Fibroblast of skin of back (primary cell): ENCODE data around the gene COA3.
"Not testable (repeated sequence)": the region's sequence is repeated elsewhere in the genome, so short reads cannot be mapped to it uniquely, and the experiment has no call there.

Experiments
- DNase-seq: peaks from one replicate; pipeline ENCODE4 v3.0.0-alpha.2; 2013

Gene COA3

DNA sequence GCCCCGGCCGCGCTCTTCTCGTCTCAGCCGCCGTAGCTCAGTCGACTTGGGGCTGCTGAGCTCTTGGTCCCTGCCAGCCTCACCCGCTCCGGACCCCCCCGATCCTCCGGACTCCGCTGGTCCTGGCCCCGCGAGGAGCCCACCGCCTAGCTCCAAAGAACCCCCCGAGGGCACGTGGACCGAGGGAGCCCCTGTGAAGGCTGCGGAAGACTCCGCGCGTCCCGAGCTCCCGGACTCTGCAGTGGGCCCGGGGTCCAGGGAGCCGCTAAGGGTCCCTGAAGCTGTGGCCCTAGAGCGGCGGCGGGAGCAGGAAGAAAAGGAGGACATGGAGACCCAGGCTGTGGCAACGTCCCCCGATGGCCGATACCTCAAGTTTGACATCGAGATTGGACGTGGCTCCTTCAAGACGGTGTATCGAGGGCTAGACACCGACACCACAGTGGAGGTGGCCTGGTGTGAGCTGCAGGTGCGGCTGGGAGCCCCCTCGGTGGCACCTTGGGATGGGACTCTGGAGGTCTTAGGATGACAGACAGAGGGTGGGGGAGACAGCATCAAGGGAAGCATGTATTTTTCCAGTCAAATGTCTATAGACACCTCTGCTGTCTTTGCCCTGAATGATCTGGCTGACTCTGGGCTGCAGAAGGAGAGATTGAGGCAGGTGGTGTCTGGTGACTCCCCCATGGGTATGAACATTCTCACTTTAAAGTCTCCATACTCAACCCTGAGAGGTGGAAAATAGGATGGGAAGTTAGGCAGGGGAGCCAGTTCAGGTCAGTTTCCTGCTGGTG is 17.5 kb downstream of the COA3 start:
- no peak for DNase-seq

DNA sequence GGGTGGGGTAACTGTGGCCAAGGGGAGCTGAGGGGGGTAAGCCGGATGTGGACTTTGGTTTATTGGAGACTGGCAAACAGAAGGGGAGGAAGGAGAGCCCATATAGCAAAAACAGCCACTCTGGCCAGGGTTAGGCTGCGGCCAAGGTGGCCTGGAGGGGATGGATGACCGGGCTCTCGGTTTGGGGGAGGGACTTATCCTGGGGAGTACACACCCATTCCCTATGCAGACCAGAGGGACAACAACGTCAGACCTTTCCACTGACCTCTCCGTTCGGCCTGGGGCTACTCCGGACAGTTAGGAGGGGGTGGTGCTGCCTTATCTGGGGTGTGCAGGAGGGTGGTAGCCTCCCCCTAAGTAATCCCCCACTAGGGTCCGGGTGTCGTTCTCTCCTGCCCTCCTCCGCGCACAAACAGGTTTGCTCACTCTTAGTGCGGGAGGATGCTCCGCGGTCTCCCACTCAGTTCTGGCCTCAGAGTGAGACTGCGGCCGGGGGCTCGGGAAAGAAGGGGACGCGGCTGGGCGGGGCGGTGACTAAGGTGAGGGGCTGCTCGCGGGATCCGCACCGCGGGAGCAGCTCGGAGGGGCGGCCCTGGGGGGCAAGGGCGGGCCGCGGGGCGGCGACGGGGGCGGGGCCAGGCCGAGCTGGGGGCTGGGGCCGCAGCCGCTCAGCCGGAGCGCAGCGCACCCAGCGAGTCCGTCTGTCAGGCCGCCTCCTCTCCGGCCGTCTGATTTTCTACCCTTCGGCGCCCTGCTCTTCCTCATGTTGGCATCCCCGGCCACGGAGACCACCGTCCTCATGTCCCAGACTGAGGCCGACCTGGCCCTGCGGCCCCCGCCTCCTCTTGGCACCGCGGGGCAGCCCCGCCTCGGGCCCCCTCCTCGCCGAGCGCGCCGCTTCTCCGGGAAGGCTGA is 18.3 kb downstream of the COA3 start, which contains the start of gene WNK4:
Gene WNK4 (plus strand): TSS at position 675 of the 915 bp plus-strand sequence. CDS start 89 bp downstream, at position 764.
- peak; percentile 25 for DNase-seq

DNA sequence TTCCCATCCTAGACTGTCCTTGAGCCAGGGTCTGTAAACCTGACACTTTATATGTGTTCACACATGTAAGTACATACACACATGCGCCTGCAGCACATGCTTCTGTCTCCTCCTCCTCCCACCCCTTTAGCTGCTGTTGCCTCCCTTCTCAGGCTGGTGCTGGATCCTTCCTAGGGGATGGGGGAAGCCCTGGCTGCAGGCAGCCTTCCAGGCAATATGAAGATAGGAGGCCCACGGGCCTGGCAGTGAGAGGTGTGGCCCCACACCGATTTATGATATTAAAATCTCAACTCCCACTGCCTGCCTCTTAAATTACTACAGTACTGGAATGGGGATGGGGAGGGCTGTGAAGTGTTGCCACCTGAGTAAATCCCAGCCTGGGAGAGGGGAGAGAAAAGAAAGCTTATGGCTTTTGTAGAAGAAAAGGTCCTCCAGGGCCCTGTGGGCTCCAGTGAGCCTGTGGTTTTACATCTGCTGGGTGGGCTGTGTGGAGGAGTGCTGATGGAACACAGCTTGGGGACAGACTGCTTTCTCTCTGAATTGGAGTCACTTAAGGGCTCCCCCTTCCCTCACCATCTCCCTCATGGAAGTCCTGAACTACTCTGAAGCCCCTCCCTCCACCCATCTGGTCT is 19.1 kb downstream of the COA3 start:
- no peak for DNase-seq

DNA sequence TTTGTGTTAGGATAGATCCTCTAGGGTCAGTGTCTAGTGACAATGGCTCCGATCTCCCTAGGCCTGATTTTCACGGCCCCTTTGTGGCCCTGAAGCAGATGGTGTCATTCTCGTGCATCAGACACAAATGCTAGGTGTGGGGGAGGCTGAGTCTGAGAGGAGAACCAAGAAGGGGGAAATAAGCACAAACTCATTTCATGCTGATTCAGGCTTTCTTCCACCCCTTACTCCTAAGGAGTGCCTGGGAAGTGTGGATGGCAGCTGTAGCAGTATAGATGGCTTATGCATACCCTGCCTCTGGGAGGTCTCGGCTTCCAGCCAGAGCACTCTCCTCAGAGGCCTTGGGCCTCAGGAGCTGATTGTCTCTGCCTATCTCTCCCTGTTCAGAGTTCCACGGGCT is 19.9 kb downstream of the COA3 start:
- DNase-seq = no peak

DNA sequence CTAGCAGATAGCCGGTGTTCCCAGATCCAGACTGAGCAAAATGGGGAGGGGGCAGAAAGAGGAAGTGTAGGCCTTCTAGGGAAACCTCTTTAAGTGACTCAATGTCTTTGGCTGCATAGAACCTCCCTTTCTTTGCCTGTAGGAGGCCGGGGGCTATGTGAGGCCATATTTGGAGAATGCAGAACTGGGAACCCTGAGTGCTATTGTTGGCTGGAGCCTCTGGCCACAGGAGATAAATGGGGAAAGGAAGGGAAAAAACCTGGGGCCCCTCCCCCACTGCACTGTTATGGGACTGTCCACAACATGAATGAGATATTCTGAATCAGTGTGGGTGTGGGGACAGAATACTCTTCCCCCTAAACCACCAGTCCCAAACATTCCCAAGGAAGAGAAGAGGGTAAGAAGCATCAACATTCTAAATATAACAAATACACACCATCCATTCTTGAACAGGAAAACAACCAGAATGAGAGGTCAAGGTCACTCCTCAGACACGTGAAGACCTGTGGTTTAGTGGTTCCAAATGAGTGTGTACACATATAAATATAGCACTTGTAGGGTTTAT is 22.9 kb downstream of the COA3 start:
- peak; percentile 72 for DNase-seq

DNA sequence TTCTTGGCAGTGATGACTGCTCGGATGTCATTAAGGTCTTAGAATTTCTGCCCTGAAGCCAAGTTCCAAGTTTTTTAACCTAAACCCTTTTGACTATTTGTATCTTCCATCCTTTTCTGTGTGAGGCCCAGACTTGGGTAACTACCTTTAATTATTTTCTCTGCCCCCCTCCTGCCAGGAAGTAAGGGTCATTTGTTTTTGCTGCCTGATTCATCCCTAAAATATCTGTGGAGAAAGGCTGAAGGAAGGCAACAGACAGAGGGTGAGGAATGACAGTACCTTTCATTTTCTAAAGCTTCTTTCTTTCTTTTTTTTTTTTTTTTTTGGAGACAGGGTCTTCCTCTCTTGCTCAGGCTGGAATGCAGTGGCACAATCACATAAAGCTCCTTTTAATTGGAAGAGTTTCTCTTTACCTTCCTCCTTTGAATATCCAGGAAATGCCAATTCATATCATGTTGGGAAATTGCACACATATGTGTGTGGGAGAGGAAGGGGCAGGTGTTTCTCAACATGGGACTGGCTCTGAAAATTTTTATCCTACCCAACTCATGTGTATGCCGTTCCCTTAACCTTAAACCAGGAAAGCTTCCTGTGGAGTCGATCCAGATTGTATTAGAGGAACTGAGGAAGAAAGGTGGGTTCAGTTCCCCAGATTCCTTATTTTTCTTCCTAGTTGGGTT is 24.3 kb downstream of the COA3 start:
- peak; percentile 77 for DNase-seq

DNA sequence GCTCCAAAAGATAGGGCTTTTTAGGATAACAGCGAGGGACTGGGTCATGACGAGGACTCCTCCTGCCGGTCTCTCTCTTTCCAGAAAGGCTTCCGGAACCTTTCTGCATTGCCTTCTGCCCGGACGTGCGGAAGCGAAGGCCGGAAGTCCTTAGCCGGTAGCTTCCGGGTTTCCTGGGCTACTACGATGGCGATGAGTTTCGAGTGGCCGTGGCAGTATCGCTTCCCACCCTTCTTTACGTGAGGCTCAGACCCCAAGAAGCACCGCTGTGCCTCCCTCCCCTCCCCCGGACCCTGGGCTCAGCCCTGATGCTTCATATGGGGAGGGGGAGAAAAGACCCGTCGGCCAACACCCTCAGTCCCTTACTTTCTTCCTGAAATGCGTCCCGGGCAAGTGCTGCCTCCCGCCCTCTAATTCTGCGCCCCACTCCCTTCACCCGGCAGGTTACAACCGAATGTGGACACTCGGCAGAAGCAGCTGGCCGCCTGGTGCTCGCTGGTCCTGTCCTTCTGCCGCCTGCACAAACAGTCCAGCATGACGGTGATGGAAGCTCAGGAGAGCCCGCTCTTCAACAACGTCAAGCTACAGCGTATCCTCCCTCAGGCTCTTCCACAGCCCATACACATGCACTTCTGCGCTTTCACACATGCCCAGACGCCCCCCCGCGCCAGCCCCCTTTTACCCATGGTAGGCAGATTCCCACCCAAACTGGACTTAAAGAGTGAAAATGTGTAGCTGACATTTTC is 25.0 kb downstream of the COA3 start, which contains the start of gene VPS25:
Gene VPS25 (plus strand): TSS at position 160 of the 746 bp plus-strand sequence. CDS start 27 bp downstream, at position 187.
- DNase-seq = peak; percentile 88

DNA sequence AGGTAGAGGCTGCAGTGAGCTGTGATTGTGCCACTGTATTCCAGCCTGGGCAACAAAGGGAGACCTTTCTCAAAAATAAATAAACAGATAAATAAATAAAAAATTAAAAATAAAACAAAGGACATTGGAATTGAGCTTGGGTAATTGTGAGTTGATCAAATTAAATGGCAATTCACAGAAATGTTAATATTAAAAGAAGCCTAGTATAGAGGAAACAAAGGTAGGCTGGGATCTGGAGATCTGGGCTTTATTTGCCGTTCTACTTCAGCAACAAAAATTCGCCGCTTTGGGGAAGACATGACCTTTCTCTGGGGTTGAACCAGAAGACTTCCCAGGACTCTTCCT is 25.6 kb downstream of the COA3 start:
- no peak for DNase-seq

DNA sequence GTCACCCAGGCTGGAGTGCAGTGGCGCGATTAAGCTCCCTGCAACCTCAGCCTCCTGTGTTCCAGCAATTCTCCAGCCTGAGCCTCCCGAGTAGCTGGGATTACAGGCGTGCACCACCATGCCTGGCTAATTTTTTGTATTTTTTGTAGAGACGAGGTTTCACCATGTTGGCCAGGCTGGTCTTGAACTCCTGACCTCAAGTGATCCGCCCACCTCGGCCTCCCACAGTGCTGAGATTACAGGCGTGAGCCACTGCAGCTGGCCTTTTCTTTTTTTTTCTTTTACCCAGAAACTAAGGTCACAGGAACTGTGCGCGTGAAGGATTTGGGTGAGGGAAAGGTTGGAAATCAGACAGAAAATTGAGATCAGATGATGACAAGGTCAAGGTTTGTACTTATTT is 28.5 kb downstream of the COA3 start:
- DNase-seq = not testable (repeated sequence)

DNA sequence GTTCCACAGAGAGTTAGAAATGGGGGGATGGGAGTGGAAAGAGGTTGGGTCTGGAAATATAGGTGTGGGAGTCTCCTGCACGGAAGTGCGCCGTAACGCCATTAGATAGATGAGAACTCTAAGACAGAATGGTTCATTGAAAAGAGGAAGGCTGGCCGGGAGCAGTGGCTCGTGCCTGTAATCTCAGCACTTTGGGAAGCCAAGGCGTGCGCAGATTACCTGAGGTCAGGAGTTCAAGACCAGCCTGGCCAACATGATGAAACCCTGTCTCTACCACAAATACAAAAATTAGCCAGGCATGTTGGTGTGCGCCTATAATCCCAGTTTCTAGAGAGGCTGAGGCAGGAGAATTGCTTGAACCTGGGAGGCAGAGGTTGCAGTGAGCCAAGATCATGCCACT is 30.5 kb downstream of the COA3 start:
- DNase-seq = not testable (repeated sequence)

DNA sequence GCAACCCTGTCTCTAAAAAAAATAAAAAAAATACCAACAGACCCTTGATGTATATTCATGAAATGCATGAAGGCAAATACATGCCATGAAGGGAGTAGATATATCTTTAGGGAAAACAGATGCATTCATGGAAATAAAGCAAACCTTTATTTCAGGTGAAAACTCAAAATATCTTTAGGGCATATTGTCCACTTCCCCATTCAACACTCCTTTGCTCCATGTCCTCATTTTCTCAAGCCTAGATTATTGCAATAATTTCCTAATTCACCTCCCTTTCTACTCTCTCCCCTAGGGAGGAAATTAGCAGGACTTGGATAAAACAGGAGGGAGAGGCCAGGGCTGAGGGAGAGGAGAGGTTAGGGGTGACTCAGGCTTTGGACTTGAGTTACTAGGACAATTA is 31.0 kb downstream of the COA3 start:
- DNase-seq = no peak

DNA sequence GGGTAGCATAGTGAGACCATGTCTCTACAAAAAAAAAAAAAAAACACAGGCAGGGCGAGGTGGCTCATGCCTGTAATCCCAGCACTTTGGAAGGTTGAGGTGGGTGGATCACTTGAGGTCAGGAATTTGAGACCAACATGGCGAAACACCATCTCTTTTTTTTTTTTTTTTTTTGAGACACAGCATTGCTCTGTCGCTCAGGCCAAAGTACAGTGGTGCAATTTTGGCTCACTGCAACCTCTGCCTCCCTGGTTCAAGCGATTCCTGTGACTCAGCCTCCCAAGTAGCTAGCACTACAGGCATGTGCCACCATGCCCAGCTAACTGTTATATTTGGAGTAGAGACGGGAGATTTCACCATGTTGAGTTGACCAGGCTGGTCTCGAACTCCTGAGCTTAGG is 32.4 kb downstream of the COA3 start:
- no peak for DNase-seq

DNA sequence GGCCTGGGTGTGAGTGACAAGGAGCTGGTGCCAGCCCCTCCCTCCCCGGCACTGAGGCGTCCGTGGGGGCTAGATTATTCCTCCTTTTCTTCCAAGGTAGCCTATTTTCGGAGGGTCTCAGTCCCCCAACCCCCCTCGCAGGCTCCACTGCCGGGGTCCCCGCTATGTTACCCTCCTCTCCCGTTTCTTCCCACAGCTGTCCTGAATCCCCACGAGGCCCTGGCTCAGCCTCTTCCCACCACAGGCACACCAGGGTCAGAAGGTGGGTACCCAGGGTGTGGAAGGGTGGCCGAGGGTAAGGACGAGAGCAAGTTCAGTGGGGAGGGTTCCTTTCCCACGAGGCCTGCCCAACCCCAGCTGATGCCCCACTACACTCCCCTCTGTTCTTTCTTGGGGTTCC is 36.9 kb downstream of the COA3 start:
- DNase-seq = no peak

DNA sequence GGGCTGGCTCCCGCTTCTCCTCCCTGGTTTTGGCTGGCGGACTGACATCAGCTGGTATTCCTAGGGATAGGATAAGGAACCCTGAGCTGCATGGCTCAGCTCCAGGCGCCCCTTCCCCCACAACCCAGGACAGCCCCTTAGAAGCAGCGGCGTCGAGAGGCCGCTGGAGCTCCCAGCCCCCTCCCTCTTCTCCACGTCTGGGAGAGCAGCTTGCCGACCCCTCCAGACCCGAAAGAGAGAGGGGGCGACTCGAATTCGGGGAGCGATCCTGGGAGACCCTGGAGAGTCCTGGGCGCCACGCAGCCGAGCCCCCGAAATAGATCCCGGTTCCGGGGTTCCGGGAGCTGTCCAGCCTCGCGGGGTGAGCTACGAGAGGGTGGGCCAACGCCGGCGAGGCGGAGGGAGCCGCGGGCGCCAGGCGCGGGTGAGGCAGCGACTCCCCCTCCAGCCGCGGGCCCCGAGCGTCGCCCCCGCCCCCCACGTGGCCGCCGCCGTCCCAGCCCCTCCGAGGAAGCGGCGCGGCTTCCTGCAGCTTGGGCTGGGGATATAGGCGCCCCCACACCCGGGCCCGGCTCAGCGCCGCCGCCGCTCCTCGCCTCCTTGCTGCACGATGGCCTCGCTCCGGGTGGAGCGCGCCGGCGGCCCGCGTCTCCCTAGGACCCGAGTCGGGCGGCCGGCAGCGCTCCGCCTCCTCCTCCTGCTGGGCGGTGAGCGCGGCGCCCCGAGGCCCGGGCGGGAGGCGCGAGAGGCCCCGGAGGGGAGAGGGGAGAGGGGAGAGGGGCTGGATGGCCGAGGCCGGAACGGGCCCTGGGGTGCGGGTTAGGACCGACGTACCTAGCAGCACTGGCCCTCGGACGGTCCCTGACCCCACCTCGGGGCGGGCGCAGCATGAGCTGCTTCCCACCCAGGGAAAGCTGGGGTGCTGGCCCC is 37.6 kb downstream of the COA3 start, which contains the start of gene RAMP2:
Gene RAMP2 (plus strand): TSS at position 576 of the 930 bp plus-strand sequence. CDS start 35 bp downstream, at position 611.
- DNase-seq = peak; percentile 27

DNA sequence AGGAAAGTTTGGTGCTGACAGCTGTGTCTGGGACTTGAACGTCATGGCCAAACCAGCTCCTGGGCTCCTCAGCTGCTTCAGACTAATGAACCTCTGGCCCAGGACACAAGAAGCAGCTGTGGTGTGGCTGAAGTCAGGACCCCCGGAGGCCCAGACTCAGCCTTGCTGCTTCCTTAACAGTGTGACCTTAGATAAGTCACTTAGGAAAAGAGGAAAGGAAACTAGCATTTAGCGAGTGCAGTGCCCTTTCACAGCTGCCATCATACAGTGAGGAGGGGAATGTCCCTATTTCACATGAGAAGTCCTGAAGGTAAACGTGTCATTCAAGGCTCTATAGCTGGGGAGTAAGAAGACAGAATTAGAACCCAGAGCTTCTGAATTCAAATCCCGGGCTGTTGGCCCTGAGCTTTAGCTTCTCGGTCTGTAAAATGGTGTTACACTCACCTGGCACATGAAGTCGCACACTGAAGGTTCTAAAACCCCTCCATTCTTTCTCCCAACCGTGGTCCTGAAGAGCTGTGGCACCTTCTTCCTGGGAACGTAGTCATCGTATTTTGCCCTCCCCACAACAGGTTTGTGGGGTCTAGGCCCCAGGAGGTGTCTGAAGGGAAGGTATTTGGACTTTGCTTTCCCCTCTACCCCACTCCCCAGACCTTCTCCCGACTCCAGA is 38.4 kb downstream of the COA3 start:
- no peak for DNase-seq

DNA sequence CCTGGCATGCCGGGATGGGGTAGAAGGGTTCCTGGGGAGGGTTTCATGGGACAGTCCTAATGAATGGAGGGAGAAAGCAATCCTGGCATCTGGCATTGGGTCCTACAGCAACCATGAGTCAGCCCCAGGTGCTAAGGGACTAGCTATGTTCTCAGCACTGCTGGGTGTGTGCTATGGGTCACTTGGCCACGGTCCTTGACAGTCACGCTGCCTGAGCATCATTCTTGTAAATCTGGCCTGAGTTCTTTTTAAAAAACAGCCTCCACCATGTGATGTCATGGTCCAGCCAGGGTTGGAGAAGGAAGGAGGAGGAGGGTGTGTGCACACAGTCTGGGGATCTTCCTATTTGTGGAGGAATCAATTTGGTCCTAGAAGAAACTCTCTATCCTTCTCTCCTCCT is 43.7 kb downstream of the COA3 start:
- no peak for DNase-seq

DNA sequence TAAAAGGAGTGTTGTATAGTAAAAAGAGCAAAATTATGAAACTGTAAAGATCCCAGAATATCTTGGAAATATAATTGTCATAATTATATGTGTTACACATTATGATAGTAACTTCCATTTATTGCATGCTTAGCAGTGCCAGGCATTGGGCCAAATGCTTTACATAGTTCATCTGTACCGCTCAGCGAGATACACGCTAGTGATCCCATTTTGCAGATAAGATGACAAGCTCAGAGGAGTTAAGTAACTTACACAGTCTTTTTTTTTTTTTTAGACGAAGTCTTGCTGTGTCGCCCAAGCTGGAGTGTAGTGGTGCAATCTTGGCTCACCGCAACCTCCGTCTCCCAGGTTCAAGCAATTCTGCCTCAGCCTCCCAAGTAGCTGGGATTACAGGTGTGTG is 46.9 kb downstream of the COA3 start:
- DNase-seq = peak; percentile 28

DNA sequence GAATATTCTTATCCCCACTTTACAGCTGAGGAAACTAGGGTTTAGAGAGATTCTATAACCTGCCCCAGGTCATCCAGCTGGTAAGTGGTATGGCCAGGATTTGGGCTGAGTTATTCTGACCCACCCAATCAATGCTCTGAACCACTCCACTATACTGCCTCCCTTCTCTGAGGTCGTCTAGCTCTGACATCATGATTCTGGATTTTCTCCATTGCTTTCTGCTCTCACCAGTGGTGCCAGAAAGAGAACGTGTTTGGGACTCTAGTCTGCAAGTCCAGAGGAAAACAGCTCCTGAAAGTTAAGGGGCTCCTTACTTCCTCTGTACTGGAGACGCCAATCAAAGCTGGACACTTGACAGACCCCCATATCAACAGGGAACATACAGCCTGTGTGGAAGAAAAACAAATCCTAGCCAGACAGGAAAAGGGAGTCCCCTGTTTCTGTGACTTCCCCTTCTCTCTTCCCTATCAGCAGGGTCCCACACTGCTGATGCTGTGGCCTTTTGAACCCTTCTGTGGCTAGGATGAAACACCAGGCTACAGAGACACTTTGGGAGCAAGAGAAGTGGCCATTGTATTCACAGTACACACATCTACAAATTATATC is 47.7 kb downstream of the COA3 start:
- no peak for DNase-seq
